ENCODE results near the gene OR5C1.

DNA sequence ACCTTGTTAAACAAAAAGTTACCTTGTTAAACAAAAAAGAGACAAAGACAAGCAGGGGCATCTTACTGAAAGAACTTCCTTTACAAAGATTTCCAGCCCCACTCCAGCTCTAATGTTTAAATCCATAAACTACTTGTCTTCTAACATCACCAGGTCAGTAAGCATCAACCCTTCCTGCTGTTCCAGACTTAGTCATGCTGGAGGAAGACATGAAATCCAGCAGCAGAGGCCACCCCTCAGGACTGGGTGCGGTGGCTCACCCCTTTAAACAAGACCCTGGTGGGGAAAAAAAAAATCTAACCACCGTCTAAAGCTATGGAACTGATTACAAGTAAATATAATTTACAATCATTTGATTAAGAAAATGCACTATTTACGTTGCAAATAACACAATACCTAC lies 30.6 kb downstream of the OR5C1 start:
- TF ChIP-seq, protein P1, sequence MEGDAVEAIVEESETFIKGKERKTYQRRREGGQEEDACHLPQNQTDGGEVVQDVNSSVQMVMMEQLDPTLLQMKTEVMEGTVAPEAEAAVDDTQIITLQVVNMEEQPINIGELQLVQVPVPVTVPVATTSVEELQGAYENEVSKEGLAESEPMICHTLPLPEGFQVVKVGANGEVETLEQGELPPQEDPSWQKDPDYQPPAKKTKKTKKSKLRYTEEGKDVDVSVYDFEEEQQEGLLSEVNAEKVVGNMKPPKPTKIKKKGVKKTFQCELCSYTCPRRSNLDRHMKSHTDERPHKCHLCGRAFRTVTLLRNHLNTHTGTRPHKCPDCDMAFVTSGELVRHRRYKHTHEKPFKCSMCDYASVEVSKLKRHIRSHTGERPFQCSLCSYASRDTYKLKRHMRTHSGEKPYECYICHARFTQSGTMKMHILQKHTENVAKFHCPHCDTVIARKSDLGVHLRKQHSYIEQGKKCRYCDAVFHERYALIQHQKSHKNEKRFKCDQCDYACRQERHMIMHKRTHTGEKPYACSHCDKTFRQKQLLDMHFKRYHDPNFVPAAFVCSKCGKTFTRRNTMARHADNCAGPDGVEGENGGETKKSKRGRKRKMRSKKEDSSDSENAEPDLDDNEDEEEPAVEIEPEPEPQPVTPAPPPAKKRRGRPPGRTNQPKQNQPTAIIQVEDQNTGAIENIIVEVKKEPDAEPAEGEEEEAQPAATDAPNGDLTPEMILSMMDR (IDR thresholded peaks at IDR 0.05; ENCODE audit: low read depth, low read length, poor library complexity, severe bottlenecking): no peak
- no peak for TF ChIP-seq EZH2phosphoT487 (IDR thresholded peaks at IDR 0.05; ENCODE audit: borderline replicate concordance, low read length)

All from DOHH2 (cell line).